ENCODE data around the gene GYG1. TPM values are rescaled to one million over a fixed set of nuclear protein-coding genes. Genes with fewer than 3 reads are reported as not detected.

GYG1 gene
- total RNA-seq, 8 experiments from 2014 or later = 14.0 to 40.3 (median 23.5) TPM

Other genes with a start within 250 kb of the GYG1 start
- 1 to 10 TPM in 1 of 8 experiments, under 1 TPM in 4, not detected in 3; 0.11 to 8.5 (median 0.84) TPM for gene CPB1, start 163.7 kb upstream of the GYG1 start, total RNA-seq
- gene CPA3, start 126.2 kb upstream of the GYG1 start, total RNA-seq = not detected
- gene HLTF, start 95.0 kb downstream of the GYG1 start, total RNA-seq = 10 to 100 TPM in 7 of 8 experiments, 1 to 10 TPM in 1; 7.5 to 92.1 (median 71.6) TPM
- 10 to 100 TPM in 5 of 8 experiments, 1 to 10 TPM in 3; 9.3 to 17.6 (median 10.8) TPM for gene HPS3, start 138.1 kb downstream of the GYG1 start, total RNA-seq
- 10 to 100 TPM in 2 of 8 experiments, 1 to 10 TPM in 5, under 1 TPM in 1; 0.60 to 37.2 (median 2.4) TPM for gene CP, start 230.3 kb downstream of the GYG1 start, total RNA-seq

Data from motor neuron (in vitro differentiated cells).